HG03103 (cell line): ENCODE data around the gene C4orf50.
"Not testable (repeated sequence)": the region's sequence is repeated elsewhere in the genome, so short reads cannot be mapped to it uniquely, and the experiment has no call there.

Experiments used
- ATAC-seq: cut with Tn5 transposase; IDR thresholded peaks from one replicate; pipeline ENCODE4 v1.9.1; 2021; ENCODE audit warnings: low read depth; ENCODE audit not compliant: unreplicated experiment

C4orf50 gene

GRCh38 chr4:5877392-5877791 lies 140.8 kb downstream of the C4orf50 start:
- no peak for ATAC-seq

- ATAC-seq, result no peak
Observed at GRCh38 chr4:5874811-5875449, 143.3 kb downstream of the C4orf50 start.

GRCh38 chr4:5870701-5871100 lies 147.5 kb downstream of the C4orf50 start:
- ATAC-seq, result no peak

DNA sequence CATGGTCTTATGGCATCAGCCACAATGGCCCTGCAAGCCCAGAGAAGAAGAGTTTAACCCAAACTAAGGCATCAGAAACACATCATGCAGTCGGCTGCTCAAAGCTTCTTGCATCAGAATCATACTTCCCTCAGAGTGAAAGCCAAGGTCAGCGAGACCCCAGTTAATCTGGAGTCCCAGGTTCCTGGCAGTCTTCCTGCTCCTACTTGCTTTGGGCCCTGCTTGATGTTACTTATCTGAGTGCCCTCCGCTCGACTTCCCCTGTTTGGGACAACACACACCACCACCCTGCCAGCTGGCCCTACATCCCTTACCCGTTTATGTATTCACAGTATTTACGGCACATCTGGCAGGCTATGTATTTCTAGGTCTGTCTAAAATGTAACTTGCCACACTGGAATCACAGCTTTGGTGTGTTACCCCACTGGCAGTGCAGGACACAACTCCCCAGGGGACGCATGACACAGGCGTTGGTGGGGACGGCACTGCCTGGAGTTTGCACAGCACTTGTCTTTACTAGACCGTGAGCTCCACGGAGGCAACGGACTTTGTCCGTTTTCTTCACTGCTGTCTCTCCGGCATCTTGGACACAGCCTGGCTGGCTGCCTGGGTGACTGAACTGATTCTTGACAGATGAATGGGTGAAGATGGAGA lies 148.1 kb downstream of the C4orf50 start:
- ATAC-seq, result no peak

GRCh38 chr4:5867866-5868265 lies 150.4 kb downstream of the C4orf50 start:
- no peak for ATAC-seq

DNA sequence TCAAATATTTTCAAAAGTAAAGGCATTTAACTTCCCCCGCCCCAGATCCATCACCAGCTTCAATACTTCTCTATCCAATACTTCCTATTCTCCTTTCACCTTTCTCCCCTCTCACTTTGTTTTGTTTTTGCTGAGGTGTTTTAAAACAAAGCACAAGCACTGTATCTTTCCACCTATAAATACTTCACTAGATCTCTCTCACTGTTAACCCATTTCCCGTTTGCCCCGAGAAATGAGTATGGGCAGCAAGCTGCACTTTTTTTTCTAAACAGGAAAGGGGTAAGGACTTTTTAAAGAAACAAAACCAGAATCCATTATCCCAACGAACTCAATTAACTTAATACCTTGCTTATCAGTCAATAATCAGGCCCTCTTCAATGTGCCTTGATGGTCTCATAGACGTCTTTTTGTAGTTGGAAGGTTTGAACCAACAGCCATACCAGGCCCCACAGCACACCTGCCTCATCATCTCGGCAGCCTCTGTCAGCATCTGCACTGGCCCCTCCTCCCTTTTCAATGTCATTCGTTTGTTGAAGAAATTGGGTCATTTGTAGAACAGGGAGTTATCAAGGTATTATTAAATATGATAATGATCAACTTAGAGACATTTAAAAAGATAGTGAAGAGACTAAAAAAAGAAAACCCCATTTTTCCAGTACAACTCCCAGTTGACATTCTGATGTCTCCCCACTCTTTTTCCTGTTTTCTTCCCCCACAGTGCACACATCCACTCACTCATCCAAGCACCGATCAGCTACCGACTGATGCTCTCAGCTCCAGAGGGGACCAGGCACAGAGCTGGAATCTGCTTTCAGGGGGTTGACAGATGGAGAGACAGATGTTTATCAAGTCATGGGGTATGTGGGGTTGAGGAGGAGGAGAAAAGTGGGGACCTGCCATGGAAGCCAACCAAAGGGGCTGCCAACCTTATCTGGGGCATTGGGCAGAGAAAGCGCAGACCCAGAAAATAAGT lies 151.1 kb downstream of the C4orf50 start:
- ATAC-seq, result no peak

DNA sequence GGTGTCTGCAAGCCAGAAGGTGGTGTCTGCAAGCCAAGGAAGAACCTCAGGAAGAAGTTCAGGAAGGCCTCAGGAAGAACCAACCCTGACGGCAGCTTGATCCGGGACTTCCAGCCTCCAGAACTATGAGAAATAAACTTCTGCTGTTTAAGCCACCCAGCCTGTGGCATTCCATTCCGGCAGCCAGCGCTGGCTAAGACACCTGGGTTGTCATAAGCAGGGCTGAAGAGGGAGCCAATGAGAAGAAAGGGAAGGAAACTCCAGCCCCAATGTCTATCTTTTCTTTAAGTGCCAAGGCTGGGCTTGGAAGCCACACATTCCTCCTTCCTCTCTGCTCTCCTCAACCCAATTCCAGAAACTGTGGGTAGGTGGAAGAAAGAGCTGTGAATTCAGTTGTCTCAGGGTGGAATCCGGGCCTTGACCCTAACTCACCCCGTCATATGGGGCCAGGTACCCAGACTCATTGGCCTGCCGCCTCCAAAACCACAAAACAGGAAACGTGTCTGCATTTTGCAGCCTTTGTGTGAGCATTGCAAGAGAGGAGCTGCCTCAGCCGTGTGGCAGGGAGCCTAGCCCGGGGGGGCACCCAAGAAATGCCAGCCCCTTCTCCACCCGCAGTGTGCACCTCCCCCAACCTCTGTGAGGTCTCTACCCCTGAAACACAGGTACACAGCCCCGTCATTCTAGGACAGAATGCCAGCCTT lies 152.2 kb downstream of the C4orf50 start:
- ATAC-seq, result no peak

DNA sequence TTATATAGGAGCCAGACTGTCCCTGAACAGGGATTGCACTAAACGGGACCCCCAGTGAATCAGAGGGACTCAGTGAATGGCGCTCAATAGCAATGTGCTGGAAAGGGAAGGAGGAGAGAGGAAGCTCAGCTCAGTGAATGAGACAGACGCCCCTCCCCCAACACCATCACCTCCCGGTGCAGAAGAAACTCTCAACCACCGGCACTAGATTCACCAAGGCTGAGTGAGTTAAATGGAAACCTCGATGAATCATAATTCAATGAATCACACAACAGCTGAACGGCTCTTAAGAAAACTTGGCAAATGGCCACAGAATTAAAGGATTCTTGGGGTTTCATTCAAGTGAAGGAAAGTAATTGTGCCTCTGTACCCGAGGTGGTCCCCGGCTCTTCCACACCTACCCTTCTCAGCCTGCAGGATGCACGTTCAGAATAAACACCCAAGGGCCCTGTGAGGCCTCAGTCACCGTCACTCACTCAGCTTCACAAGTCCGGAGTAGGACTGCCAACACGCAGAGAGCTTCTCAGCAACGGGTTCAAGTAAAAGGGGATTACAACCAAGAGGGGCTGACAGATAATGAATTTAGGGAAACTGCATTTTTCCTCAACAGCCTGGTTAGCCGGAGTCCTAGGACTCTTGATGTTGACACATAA lies 154.6 kb downstream of the C4orf50 start:
- ATAC-seq, result no peak

DNA sequence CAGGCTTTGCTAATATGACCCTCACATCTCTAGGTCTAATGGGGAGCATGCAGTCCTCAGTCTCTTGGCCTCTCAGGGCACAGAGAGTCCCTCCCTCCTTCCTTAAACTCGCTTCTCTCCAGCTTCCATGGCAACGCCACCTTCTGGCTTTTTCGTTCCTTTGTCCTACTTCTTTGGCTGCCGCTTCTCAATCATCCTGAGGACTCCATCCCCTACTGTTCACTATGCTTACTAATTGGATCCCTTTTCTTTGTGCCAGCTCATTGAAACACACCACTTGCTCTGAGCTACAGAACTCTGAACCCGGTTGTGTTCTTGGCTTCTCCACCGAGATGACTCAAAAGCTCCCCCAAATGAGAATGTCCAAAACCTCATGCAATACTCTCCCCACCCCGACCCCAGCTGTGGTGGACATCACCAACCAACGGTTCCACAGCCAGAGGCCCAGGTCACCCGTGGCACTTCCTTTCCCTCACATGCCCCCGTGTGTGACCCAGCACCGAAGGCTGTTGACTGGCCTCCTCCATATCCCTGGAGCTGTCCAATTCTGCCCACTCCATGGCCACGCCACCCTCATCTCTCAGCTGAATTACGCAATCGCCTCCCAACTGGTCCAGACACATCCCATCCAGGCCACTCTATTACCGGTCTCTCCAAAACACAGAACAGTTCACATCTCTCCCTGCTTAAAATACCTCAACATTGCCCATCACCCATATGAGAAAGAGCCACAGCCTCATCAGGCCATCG lies 160.0 kb downstream of the C4orf50 start:
- no peak for ATAC-seq

DNA sequence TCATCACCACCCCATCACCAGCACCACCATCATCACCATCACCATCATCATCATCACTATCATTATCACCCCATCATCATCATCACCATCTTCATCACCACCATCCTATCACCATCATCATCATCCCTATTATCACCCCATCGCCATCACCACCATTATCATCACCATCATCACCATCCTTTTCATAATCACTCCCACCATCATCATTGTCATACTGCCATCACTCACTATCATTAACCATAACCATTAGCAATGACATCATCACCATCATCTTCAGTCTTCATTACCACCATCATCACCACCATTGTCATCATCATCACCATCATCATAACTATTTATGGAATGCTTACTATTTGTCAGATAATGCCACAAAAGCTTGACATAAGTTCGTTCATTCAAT lies 161.0 kb downstream of the C4orf50 start:
- no peak for ATAC-seq

DNA sequence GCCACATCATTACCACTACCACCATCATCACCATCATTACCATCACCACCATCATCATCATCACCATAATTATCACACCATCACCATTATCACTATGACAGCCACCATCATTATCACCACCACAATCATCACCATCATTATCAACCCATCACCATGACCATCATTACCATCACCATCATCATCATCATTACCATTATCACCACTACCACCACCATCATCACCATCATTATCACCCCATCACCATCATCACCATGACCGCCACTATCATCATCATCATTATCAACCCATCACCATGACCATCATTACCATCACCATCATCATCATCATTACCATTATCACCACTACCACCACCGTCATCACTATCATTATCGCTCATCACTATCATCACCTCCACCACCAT lies 161.9 kb downstream of the C4orf50 start:
- ATAC-seq, result not testable (repeated sequence)

DNA sequence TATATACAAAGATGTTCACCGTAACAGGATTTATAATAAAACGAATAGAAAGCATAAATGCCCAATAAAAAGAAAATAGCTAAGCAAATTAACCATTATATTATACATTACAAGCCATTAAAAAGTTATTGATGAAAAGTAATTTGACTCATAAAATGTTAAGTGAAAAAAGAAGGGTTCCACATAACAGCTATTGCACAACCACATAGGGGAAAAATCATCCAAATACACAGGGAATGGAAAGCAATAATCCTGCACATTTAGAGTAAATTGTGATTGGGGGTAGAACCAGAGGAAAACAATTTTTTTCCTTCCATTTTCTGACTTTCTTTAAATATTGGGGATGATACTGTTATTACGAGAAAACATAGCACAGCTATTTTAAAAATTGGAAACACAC lies 163.3 kb downstream of the C4orf50 start:
- no peak for ATAC-seq

DNA sequence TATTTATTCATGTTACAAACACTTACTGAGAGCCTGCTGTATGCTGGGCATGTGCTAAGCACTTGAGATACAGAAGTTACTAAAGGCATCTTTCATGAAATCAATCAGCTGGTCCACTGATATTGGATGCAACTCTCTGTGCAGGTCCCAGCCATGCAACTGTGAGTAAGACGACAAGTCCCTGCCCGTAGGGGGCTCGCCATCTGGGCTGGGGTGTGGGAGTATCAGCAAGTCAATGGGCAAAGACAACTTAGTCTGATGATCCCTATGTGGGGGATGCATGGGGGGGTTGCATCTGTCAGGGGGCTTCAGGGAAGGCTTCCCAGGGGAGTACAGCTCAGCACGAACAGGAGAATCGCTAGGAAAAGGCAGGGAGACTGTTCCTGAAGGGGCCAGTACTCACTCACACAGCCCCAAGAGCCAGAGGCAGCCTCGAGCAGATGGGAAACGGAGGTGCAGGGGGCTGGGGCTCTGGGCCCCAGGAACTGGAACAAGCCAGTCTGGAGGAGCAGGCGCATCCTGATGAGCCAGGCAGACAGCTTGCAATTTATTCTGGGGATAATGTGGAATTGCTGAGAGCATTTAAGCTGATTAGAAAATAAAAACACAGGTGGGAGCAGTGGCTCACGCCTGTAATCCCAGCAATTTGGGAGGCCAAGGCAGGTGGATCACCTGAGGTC lies 165.6 kb downstream of the C4orf50 start:
- ATAC-seq, result no peak

DNA sequence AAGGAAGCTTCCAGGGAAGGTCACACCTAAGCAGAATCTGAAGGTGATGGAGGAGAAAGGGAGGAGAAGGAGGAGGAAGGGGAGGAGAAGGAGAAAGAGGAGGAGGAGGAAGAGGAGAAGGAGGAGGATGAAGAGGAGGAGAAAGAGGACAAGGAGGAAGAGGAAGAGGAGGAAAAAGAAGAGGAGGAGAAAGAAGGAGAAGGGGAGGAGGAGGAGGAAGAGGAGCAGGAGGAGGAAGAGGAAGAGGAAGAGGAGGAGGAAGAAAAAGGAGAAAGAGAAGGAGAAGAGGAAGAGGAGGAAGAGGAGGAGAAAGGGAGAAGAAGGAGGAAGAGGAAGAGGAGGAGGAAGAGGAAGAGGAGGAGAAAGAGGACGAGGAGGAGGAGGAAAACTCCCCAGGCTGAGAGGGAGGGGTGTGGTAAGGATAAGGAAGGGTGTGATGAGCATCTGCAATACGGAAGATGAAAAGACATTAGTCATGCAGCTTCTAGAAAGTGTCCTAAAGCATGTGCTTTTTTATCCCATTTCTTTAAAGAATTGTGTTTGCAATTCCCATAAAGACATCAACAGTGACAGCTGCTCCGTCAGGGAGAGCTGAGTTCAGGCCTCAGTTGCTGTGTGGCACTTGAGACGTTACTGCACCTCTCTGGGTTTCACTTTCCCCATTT lies 166.5 kb downstream of the C4orf50 start:
- no peak for ATAC-seq
